Right renal cortex interstitium (tissue), 3 donors: Measurements from ENCODE around the gene MBNL1. TPM values are rescaled to one million over a fixed set of nuclear protein-coding genes. Genes with fewer than 3 reads are reported as not detected.

Source experiments
- DNase-seq, 3 donors: peaks; one replicate each; pipeline ENCODE4 v3.0.0-alpha.2; 2013; ENCODE audit warnings: low read depth in 3 of 3, low spot score in 2 of 3
- polyA plus RNA-seq, 3 donors: library from polyadenylated mRNA; unstranded; fragments of 120-200 nt; gene quantifications; one replicate each; pipeline ENCODE4 v1.2.1, GENCODE V29; 2013; ENCODE audit not compliant: insufficient read length in 3 of 3

The MBNL1 gene
- polyA plus RNA-seq, 3 donors: 50.4 to 54.4 (median 50.8) TPM

- no peak for DNase-seq
These were observed 71.3 kb downstream of the MBNL1 start for GRCh38 chr3:152339881-152340505.

GRCh38 chr3:152345233-152345632 is 76.5 kb downstream of the MBNL1 start:
- DNase-seq: no peak

DNA sequence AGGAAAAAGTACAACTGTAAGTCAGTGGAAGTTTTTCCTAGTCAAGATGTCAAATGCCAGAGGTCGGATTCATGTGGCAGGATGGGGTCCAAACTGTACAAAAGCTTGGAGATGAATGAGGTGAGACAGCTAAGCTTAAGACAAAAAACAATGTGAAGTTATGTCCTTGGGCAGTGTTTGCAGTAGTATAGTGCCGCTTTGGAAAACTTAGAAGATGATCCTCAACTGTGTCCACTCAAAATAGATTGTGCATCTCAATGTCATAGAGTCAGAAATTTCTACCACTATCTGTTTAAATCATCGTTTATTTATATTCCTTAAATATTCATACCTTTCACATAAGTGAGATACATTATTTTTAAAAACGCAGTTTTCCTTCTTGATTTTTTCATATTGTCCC is 77.3 kb downstream of the MBNL1 start:
- DNase-seq: no peak

DNA sequence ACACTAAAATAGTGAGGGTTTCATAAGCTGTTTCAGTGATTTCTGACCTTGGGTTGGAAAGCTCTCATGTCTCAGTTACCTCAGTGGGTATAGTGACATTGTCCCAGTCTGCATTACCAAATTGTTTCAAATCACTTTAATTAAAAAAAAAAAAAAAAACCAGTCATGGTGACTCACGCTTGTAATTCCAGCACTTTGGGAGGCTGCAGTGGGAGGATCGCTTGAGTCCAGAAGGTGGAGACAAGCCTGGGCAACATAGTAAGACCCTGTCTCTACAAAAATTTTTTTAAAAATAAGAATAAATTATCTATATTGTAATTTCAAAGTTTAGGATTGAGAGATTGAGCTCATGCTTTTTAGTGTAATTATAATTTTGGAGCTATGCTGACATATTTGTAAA is 78.0 kb downstream of the MBNL1 start:
- DNase-seq: no peak

GRCh38 chr3:152348436-152349177 is 79.9 kb downstream of the MBNL1 start:
- no peak for DNase-seq

DNA sequence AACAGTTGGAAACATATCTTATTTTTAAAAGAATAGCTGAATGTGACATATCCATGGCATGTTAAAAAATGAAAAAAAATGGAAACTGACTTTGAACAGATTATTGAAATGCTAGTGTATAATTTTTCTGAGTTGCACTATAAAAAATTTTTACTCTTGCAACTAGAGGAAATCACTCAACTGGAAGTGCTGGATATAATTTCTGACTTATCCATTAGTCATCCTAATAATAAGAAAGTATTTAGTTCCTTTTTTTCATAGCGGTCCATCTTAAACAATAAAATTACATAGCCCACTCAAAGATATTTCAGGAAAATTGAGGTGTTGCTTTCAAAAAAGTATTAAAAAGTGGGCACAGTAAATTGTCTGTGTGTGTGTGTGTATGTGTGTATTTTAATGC is 80.7 kb downstream of the MBNL1 start:
- no peak for DNase-seq

- no peak for DNase-seq
These were observed 81.4 kb downstream of the MBNL1 start for GRCh38 chr3:152350139-152350538.

GRCh38 chr3:152350776-152351175 is 82.0 kb downstream of the MBNL1 start:
- no peak for DNase-seq

DNA sequence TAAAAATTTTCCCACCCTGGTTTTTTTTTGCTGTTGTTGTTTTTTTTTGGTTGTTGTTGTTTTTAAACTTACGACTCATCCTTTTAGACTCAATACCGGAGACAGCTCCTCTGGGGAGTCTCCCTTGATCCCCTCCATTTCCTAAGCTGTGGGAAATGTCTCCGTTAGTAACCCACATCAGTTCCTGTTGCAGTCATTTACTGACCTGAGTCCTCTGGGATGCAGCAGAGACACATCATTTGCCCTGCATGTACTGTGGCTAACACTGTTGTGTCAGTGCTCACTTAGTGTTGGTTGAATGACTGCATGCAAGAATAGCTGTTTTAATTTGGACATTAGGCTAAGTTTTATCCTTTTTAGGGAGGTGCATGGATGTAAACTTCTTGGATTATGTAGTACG is 83.8 kb downstream of the MBNL1 start:
- DNase-seq: no peak

GRCh38 chr3:152353578-152353977 is 84.8 kb downstream of the MBNL1 start:
- no peak for DNase-seq

GRCh38 chr3:152355744-152356665 is 87.3 kb downstream of the MBNL1 start:
- no peak for DNase-seq

GRCh38 chr3:152356870-152357276 is 88.1 kb downstream of the MBNL1 start:
- no peak for DNase-seq

- no peak for DNase-seq
These were observed 88.9 kb downstream of the MBNL1 start for GRCh38 chr3:152357587-152357986.

DNA sequence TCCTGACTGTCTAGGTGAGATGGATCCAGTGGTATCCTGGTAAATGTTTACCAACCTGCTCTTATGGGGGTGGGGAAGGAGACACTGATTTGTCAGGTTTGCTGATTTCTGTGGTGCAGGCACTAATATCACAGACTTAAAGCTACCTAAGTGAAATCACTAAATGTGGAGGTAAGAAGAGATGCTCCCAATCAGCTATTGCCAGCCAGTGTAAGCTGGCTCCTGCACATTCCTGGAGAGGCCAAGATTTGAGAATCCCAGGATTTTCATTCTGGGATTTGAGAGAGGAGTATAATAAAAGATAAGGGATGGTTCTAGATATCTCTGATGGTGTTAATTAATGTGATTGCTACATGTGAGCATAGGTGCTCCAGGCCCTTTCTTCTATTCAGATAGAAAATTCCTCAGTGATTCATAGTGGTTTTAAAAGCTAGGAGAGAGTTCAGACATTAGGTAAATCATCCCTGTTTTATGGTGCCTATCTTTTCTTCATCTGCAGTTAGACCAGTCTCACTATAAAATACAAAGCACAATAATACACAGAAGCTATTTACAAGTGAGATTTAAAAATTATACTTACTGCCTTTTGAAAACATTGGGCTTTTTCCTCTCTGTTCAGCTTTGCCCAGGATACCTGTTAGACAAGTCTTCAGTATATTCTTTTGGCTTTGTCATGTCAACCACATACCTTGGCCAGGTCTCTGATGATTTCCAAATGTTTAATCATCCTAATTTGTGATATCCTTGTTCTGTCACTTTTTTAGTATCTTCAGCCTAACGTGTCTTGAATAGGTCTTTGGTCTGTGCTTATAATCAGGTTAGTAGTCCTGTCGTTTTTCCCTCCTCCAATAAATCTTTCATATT is 90.9 kb downstream of the MBNL1 start:
- DNase-seq: no peak

- DNase-seq: no peak
These were observed 91.6 kb downstream of the MBNL1 start for GRCh38 chr3:152360302-152360701.

DNA sequence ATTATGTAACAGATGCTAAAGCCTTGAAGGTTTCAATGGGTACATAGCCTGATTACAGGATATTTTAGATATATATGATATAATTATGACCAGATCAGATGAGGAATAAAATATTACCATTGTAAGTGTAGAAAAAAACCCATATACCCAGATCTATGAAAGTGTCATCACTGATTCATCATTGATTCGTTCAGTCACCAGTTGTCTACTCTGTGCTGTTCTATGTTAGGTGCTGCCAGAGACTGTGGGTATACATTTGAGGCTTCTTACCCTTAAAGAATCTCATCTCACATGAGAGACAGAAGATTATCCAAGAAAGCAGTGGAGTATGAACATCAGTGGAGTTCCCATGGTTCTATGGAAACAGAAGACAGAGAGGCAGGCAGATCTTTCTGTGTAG is 92.2 kb downstream of the MBNL1 start:
- DNase-seq: no peak

DNA sequence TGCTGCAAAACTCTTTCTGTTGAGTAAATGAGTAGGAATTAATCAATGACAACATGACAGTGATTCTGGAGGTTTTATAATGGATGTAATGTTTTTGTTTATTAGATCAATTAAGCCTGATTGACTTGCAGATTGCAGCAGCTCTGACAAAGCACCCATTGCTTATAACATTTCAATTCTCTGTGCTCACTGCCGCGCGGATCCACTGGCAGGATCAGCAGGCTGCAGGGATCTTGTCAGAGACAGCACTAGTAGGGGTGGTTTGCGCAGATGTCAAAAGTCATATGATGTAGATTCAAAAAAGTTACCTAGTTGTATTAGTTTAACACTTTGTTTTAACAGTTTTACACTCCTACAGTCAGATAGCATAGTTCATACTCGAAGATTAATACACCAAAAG is 93.4 kb downstream of the MBNL1 start:
- DNase-seq: no peak

DNA sequence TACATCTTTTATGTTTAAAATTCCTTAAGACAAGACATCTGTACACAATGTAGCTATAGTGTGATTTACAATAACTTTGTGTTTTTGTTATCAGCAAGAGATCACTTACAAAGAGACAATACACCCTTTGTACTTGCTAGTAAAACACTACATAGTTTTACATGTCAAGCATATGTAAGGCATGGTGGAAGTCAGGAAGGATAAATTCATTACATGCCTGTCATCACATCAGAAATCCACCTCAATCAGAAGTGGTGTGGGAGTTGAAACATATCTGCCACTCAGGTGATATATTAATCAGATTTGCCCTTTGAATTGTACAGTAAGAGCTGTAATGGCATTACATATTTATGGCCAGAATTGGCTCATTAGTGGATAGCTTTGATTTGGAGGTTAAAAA is 95.5 kb downstream of the MBNL1 start:
- no peak for DNase-seq

- DNase-seq: no peak
These were observed 96.4 kb downstream of the MBNL1 start for GRCh38 chr3:152365126-152365525.

DNA sequence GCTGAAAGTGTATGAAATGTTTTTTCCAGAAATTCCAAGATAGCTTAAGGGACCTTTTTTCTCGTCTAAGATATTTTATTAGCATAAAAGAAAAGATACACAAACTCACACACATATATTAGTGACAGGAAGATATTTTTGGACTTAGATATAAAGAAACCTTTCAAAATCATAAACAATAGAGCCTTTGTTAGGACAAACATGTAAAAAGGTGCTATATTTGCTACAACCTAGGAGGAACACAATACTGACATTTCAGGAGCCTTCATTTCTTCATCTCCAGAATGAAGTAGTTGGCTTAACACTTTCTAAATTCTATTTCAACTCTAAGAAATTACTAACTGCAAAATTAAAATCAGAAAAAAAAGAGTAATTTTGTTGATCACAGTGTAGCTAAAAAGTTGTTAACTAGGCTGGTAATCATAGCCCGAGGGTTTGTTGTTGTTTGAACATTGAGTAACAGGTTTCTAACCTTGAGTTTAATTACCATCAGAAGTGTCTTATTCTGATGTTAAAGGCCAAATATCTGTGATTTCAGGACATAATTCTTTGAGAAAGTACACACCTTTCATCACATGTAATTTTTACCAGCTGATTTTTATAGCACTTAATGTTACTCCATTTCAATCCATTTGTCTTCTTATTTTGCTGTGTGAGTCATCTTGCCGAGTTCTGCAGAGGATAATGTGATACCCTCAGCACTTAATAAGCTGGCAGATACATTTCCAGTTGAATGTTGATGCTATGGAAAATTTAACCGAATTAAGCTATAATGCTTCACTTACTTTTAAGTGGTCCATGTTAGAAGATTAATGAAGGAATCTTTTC is 97.3 kb downstream of the MBNL1 start:
- DNase-seq: no peak
